ENCODE data around the gene DCLK1. TPM values are rescaled to one million over a fixed set of nuclear protein-coding genes. Genes with fewer than 3 reads are reported as not detected.

Gene DCLK1
- total RNA-seq, 1 experiment from 2014 or later, result 0.10 TPM

GRCh38 chr13:35782793-35783192, 348.4 kb downstream of the DCLK1 start:
- intact Hi-C loops (cut with micrococcal nuclease), result no loop called here
- Histone ChIP-seq H3K9ac (ENCODE audit: low read length) (no peak overlapping the region), H3K27me3 (ENCODE audit: insufficient read depth, low read length) (peaks cover 29% of the 10 kb centered on the region; the same call in 1 of the 2 replicates), H3K4me3 (replicated peaks in 1 of 2; ENCODE audit: low read depth in 1 of 2, low read length in 2 of 2) (no peak overlapping the region), H4K20me1 (ENCODE audit: insufficient read depth) (no peaks in the 10 kb centered on the region), H3K36me3 (ENCODE audit: control insufficient read depth in 1 of 2, insufficient read depth in 2 of 2, low read length in 2 of 2) (no peaks in the 10 kb centered on the region), H3K9me3 (ENCODE audit: control insufficient read depth in 1 of 2, insufficient read depth in 1 of 2, low read depth in 1 of 2, low read length in 2 of 2) (no peaks in the 10 kb centered on the region), H3K27ac (ENCODE audit: low read depth, low read length) (no peak overlapping the region), H3K79me2 (ENCODE audit: insufficient read depth, low read length) (no peaks in the 10 kb centered on the region), H3K9me2 (ENCODE audit: insufficient read depth) (no peaks in the 10 kb centered on the region), H3K4me1 (ENCODE audit: control insufficient read depth in 1 of 2, insufficient read depth in 2 of 2, low read length in 2 of 2) (no peaks in the 10 kb centered on the region), H3K4me2 (ENCODE audit: low read length) (no peak overlapping the region), H2AFZ (ENCODE audit: low read depth, low read length, poor library complexity, severe bottlenecking) (no peak overlapping the region)
- no peak for DNase-seq (ENCODE audit: low read depth, low spot score)
- ChIA-PET RAD21 (ENCODE audit: low non-redundant PET in 1 of 2, low total read pairs in 2 of 2, uncharacterized antibody in 2 of 2, unreplicated experiment in 2 of 2) (no interaction called here), POLR2A (no interaction called here), CTCF (no interaction called here)
- BruUV-seq (replicated peaks), result no TSS peak
- no peak for ATAC-seq
- TF ChIP-seq EZH2phosphoT487 (IDR thresholded peaks at IDR 0.05; ENCODE audit: borderline replicate concordance), result no peak
- TF ChIP-seq EZH2 (IDR thresholded peaks at IDR 0.05), result no peak

DNA sequence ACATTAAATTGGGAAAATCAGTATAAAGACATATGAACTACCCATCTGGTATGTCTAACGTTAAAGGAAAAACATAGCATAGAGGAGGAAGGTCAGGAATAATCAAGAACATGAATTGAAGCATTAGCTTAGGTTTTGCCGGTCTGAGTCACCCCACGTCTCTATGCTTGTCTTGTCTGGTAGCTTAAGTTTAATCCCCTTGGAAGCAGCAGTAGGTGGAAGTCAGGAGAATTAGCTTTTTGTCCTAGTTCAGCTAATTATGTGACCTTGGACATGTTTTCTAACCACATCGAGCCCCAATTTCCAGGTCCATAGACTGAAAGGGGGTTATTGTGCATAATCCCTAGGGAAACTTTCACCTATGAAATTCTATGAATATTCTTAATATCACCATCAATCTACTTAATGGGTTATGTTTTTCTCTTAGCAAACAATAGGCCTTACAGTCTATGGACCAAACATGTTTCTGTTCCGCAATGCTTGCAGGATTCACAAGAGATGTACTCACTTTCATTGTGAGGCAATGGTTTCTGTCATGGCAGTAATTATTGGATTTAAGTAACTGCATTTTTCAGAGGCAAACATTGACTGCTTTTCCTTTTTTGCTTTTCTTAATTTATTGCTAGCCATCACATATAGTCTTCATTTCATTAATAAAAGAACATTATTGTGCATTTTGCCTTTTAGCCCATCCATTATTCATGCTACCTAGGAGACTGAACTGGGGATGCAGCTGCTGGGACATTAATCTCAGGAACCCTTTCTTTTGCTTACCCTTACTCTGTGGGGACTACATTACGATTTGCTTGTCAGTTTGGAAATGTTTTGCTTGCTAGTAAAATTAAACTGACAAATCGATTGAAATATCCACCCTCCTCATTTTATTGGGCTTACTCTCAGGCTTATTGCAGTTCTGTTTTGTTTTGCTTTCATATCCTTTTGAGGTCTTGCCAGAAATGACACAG, 349.9 kb downstream of the DCLK1 start:
- CTCF ChIA-PET, result interaction anchor here (2.1 kb wide), 1 partner anchor 8 kb away, joined by 11 read pairs; no protein-coding TSS in a partner anchor
- TF ChIP-seq YY1 (IDR thresholded peaks at IDR 0.05; ENCODE audit: extremely low read depth, insufficient replicate concordance, low read depth, low read length), result no peak
- no peak for TF ChIP-seq REST (IDR thresholded peaks at IDR 0.05; ENCODE audit: low read depth)
- no peak for TF ChIP-seq SP1 (IDR thresholded peaks at IDR 0.05; ENCODE audit: low read depth)
- TF ChIP-seq EZH2phosphoT487 (IDR thresholded peaks at IDR 0.05; ENCODE audit: borderline replicate concordance), result no peak
- no peak for TF ChIP-seq ZBTB33 (IDR thresholded peaks at IDR 0.05; ENCODE audit: extremely low read depth, insufficient replicate concordance, low read length)
- no peak for TF ChIP-seq POLR2AphosphoS5 (IDR thresholded peaks at IDR 0.05; ENCODE audit: low read depth, low read length)
- TF ChIP-seq, protein P1, sequence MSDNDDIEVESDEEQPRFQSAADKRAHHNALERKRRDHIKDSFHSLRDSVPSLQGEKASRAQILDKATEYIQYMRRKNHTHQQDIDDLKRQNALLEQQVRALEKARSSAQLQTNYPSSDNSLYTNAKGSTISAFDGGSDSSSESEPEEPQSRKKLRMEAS (IDR thresholded peaks at IDR 0.05), result no peak
- TF ChIP-seq TCF7L2 (IDR thresholded peaks at IDR 0.05; ENCODE audit: borderline replicate concordance, extremely low read depth, insufficient read depth, insufficient read length), result no peak
- no peak for TF ChIP-seq JUND (IDR thresholded peaks at IDR 0.05)
- no peak for TF ChIP-seq SIN3A (IDR thresholded peaks at IDR 0.05; ENCODE audit: low read depth)
- no peak for TF ChIP-seq CBX3 (IDR thresholded peaks at IDR 0.05; ENCODE audit: low read depth)

More for the DNA sequence above, 349.9 kb downstream of the DCLK1 start:
- no peak overlapping the region for H3K4me2 ChIP-seq (ENCODE audit: low read length)
- H3K9me3 ChIP-seq (ENCODE audit: control insufficient read depth in 1 of 2, insufficient read depth in 1 of 2, low read depth in 1 of 2, low read length in 2 of 2), result no peaks in the 10 kb centered on the region
- no peaks in the 10 kb centered on the region for H3K4me1 ChIP-seq (ENCODE audit: control insufficient read depth in 1 of 2, insufficient read depth in 2 of 2, low read length in 2 of 2)
- RAD21 ChIA-PET (ENCODE audit: low non-redundant PET in 1 of 2, low total read pairs in 2 of 2, uncharacterized antibody in 2 of 2, unreplicated experiment in 2 of 2), result no interaction called here
- H3K36me3 ChIP-seq (ENCODE audit: control insufficient read depth in 1 of 2, insufficient read depth in 2 of 2, low read length in 2 of 2), result no peaks in the 10 kb centered on the region
- H3K9ac ChIP-seq (ENCODE audit: low read length), result no peak overlapping the region
- H3K79me2 ChIP-seq (ENCODE audit: insufficient read depth, low read length), result no peaks in the 10 kb centered on the region
- no peak overlapping the region for H3K27ac ChIP-seq (ENCODE audit: low read depth, low read length)
- no peaks in the 10 kb centered on the region for H4K20me1 ChIP-seq (ENCODE audit: insufficient read depth)
- ATAC-seq (no peak), DNase-seq (ENCODE audit: low read depth, low spot score) (no peak)
- POLR2A ChIA-PET, result no interaction called here
- no TSS peak for BruUV-seq (replicated peaks)
- no peak overlapping the region for H2AFZ ChIP-seq (ENCODE audit: low read depth, low read length, poor library complexity, severe bottlenecking)
- H3K9me2 ChIP-seq (ENCODE audit: insufficient read depth), result no peaks in the 10 kb centered on the region
- intact Hi-C loops (cut with micrococcal nuclease), result no loop called here
- H3K27me3 ChIP-seq (ENCODE audit: insufficient read depth, low read length), result peaks cover 35% of the 10 kb centered on the region; the same call in 1 of the 2 replicates
- H3K4me3 ChIP-seq (replicated peaks in 1 of 2; ENCODE audit: low read depth in 1 of 2, low read length in 2 of 2), result no peak overlapping the region
